Measurements from ENCODE around the gene CMKLR1.
A peak's percentile ranks its signal among the peaks of the same experiment; 100 is the strongest.

The CMKLR1 gene

GRCh38 chr12:108270035-108270848, 68.9 kb downstream of the CMKLR1 start:
- TF ChIP-seq CTCF (IDR thresholded peaks at IDR 0.05; ENCODE audit: insufficient read depth, low read depth, low read length, missing control alignments), result no peak
- peak; percentile 5 for DNase-seq (ENCODE audit: low read depth)
- no peak overlapping the region for H3K4me3 ChIP-seq (ENCODE audit: low read length)

GRCh38 chr12:108269224-108269623, 69.9 kb downstream of the CMKLR1 start:
- no peak overlapping the region for H3K4me3 ChIP-seq (ENCODE audit: low read length)
- TF ChIP-seq CTCF (IDR thresholded peaks at IDR 0.05; ENCODE audit: insufficient read depth, low read depth, low read length, missing control alignments), result no peak
- DNase-seq (ENCODE audit: low read depth), result no peak

DNA sequence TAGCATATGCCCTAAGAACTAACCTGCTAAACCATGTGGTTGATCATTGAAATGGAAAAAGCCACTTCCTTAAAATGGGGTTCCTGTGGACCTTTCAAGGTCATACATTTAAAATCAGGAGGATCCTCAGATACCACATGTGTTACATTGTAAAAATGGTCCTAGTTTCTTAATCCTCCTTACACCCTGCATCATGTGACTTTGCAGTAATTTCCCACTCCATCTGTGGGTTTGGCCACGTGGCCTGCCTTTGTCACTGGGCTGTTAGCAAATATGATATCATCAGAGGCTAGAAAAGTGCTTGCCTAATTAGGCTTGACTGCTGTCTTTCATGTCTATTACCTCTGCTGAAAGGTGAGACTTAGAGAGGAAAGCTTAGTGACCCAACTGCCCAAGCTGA, 70.7 kb downstream of the CMKLR1 start:
- no peak overlapping the region for H3K4me3 ChIP-seq (ENCODE audit: low read length)
- DNase-seq (ENCODE audit: low read depth), result no peak
- TF ChIP-seq CTCF (IDR thresholded peaks at IDR 0.05; ENCODE audit: insufficient read depth, low read depth, low read length, missing control alignments), result no peak

DNA sequence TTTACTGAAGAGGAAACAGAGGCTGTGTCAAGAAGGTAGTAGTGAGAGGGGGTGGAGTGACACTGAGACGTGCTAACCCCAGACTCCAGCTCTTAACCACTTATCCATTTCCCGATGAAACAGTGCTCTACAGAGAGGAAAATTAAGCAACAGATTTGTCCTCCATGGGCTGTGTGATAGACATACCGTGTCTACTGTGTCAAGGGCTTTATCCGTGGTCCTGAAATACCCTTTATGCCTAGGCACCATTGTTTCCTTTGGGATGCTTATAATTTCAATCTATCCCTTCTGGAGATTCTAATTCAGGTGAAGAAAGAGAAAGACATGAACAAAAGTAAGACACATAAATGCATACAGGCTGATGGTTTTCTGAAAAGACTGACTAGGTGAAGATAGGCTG, 71.7 kb downstream of the CMKLR1 start:
- TF ChIP-seq CTCF (IDR thresholded peaks at IDR 0.05; ENCODE audit: insufficient read depth, low read depth, low read length, missing control alignments), result no peak
- no peak overlapping the region for H3K4me3 ChIP-seq (ENCODE audit: low read length)
- DNase-seq (ENCODE audit: low read depth), result no peak

DNA sequence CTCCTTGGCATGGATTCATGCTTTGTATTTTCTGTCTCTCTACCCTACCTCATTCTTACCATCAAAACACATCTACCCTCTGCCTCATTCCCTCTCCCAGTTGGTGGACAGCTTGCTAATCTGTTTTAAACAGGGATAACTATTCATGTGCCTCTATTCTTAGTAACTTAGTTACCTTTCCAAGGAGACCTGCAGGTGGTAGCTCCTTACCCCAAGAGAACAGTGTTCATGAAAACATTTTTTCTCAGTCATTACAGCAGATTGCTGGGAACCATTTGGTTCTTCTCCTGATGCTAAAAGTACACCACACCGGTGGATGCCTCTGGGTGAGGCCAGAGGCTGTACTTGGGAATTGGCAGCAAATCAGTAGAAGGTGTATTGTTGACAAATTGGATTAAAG, 73.0 kb downstream of the CMKLR1 start:
- no peak overlapping the region for H3K4me3 ChIP-seq (ENCODE audit: low read length)
- no peak for TF ChIP-seq CTCF (IDR thresholded peaks at IDR 0.05; ENCODE audit: insufficient read depth, low read depth, low read length, missing control alignments)
- DNase-seq (ENCODE audit: low read depth), result no peak

DNA sequence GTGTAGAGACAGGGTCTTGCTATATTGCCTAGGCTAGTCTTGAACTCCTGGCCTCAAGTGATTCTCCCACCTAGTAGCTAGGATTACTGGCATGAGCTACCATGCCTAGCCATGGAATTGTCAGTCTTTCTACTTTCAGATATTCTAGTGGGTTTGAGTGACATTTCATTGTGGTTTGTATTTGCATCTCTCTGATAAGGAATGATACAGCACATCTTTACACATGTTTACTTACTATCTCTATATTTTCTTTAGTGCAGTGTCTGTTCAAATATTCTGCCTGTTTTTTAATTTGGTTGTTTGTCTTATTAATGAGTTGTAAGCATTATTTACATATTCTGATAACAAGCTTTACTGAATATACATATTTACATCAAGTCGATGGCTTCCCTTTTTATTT, 73.6 kb downstream of the CMKLR1 start:
- no peak overlapping the region for H3K4me3 ChIP-seq (ENCODE audit: low read length)
- DNase-seq (ENCODE audit: low read depth), result no peak
- no peak for TF ChIP-seq CTCF (IDR thresholded peaks at IDR 0.05; ENCODE audit: insufficient read depth, low read depth, low read length, missing control alignments)

DNA sequence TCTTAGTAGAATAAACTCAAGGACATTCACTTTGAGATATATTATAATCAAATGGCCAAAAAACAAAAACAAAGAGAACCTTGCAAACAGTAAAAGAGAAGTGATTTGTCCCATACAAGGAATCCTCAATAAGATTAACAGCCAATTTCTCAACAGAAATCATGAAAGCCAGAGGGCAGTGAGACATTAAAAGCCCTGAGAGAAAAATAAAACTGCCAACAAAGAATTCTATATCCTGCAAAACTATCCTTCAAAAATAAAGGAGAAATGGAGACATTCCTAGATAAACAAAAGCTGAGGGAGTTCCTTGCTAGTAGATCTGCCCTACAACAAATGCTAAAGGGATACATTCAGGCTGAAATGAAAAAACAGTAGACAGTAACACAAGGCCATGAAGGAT, 78.1 kb downstream of the CMKLR1 start:
- no peak overlapping the region for H3K4me3 ChIP-seq (ENCODE audit: low read length)
- no peak for TF ChIP-seq CTCF (IDR thresholded peaks at IDR 0.05; ENCODE audit: insufficient read depth, low read depth, low read length, missing control alignments)
- no peak for DNase-seq (ENCODE audit: low read depth)
